B cell (primary cell): ENCODE results near the gene MEA1. TPM values are rescaled to one million over a fixed set of nuclear protein-coding genes. Genes with fewer than 3 reads are reported as not detected.

ENCODE experiments used
- ATAC-seq: fragments of 200-7000 bp; cut with Tn5 transposase; one replicate; pipeline ENCODE4 v1.10.0; 2021; ENCODE audit warnings: low read depth, mild to moderate bottlenecking, moderate number of reproducible peaks, moderate library complexity
- CTCF ChIA-PET: fragments of 350-600 bp; sonication (Branson Sonifier 250); formaldehyde crosslinking; loops from one replicate; lab custom pipeline; 2021; ENCODE audit warnings: antibody characterized with exemption, inconsistent platforms; lab: Charles Lee
- POLR2A ChIA-PET: fragments of 350-600 bp; sonication (Branson Sonifier 250); formaldehyde crosslinking; loops from one replicate; lab custom pipeline; 2021; ENCODE audit warnings: antibody characterized with exemption; lab: Charles Lee
- DNase-seq: peaks from one replicate; pipeline ENCODE4 v3.0.0; 2013
- H2AFZ ChIP-seq: 2 replicates; pipeline ENCODE4 v1.6.1; 2012; ENCODE audit warnings: mild to moderate bottlenecking, low read depth, low read length; ENCODE audit not compliant: insufficient read depth, poor library complexity, severe bottlenecking
- H3K27ac ChIP-seq, 2 donors: 1 replicate in 1 of 2; 2 replicates in 1 of 2; pipeline ENCODE4 v1.5.1; 2012 to 2013; ENCODE audit warnings: low read length in 2 of 2, mild to moderate bottlenecking in 2 of 2, moderate library complexity in 1 of 2
- H3K27me3 ChIP-seq, 4 experiments: fragments of 200-600 bp in 1 of 4; sonication (generic) in 1 of 4; replicated peaks in 1 of 4; 1 replicate in 2 of 4; 2 replicates in 2 of 4; pipeline versions ENCODE4 v1.6.1 to v1.7.0; 2013 to 2016; ENCODE audit warnings: low read length in 3 of 4, mild to moderate bottlenecking in 2 of 4, mixed read lengths in 1 of 4, moderate library complexity in 1 of 4; ENCODE audit not compliant: insufficient read depth in 4 of 4, control insufficient read depth in 3 of 4; ENCODE audit errors: control extremely low read depth in 1 of 4
- H3K36me3 ChIP-seq, 2 experiments: replicated peaks in 1 of 2; 1 replicate in 1 of 2; 2 replicates in 1 of 2; pipeline versions ENCODE4 v1.6.1 to v1.7.1; 2013; ENCODE audit warnings: low read length in 1 of 2; ENCODE audit not compliant: insufficient read depth in 2 of 2, control insufficient read depth in 1 of 2; ENCODE audit errors: control extremely low read depth in 1 of 2, extremely low read depth in 1 of 2
- H3K4me1 ChIP-seq, 2 donors: fragments of 200-600 bp in 1 of 2; sonication (generic) in 1 of 2; 1 replicate in 1 of 2; 2 replicates in 1 of 2; pipeline versions ENCODE4 v1.5.1 to v1.6.1; 2013 to 2017; ENCODE audit warnings: low read length in 2 of 2; ENCODE audit not compliant: control insufficient read depth in 2 of 2, insufficient read depth in 2 of 2
- H3K4me2 ChIP-seq: replicated peaks from 2 replicates; pipeline ENCODE3; 2012; ENCODE audit warnings: mild to moderate bottlenecking, low read depth, low read length; ENCODE audit not compliant: poor library complexity, severe bottlenecking
- H3K4me3 ChIP-seq, 5 experiments: fragments of 200-600 bp in 1 of 5; sonication (generic) in 1 of 5; 1 replicate in 3 of 5; 2 replicates in 2 of 5; pipeline versions ENCODE4 v1.5.1 to v1.7.0; 2011 to 2016; ENCODE audit warnings: low read length in 4 of 5, mild to moderate bottlenecking in 4 of 5, low read depth in 2 of 5, control low read depth in 1 of 5, moderate library complexity in 1 of 5; ENCODE audit not compliant: insufficient read depth in 1 of 5; ENCODE audit errors: control extremely low read depth in 1 of 5, extremely low read depth in 1 of 5
- H3K79me2 ChIP-seq: fragments of 200-600 bp; sonication (generic); one replicate; pipeline ENCODE4 v1.6.0; 2016; ENCODE audit warnings: low read length; ENCODE audit not compliant: control insufficient read depth, insufficient read depth
- H3K9ac ChIP-seq: fragments of 200-600 bp; sonication (generic); 2 replicates; pipeline ENCODE4 v1.6.1; 2017; ENCODE audit warnings: mild to moderate bottlenecking, low read length, moderate library complexity
- H3K9me3 ChIP-seq, 3 donors: one replicate each; pipeline versions ENCODE4 v1.6.1 to v1.7.1; 2013; ENCODE audit warnings: low read length in 2 of 3; ENCODE audit not compliant: control insufficient read depth in 2 of 3, insufficient read depth in 1 of 3; ENCODE audit errors: control extremely low read depth in 1 of 3
- H4K20me1 ChIP-seq: 2 replicates; pipeline ENCODE4 v1.6.0; 2012; ENCODE audit warnings: mild to moderate bottlenecking, low read length; ENCODE audit not compliant: insufficient read depth, control insufficient read depth, poor library complexity, severe bottlenecking
- H3K27ac Mint-ChIP-seq: one replicate; pipeline ENCODE4 v1.8.0; 2021; ENCODE audit warnings: mixed read lengths
- H3K27me3 Mint-ChIP-seq: one replicate; pipeline ENCODE4 v1.8.0; 2021; ENCODE audit warnings: mixed read lengths
- H3K4me1 Mint-ChIP-seq: one replicate; pipeline ENCODE4 v1.8.0; 2021; ENCODE audit warnings: mixed read lengths
- H3K4me3 Mint-ChIP-seq: one replicate; pipeline ENCODE4 v1.8.0; 2021; ENCODE audit warnings: mixed read lengths
- H3K9me3 Mint-ChIP-seq: one replicate; pipeline ENCODE4 v1.8.0; 2022; ENCODE audit warnings: mixed read lengths; ENCODE audit not compliant: insufficient read depth
- EZH2 ChIP-seq: IDR thresholded peaks from 2 replicates; pipeline ENCODE4 v1.6.1; 2012; ENCODE audit warnings: borderline replicate concordance, low read depth, mild to moderate bottlenecking, moderate library complexity, low read length; ENCODE audit not compliant: insufficient read depth, poor library complexity, severe bottlenecking
- WGBS: methylation state at CpG from one replicate; pipeline ENCODE4 v1.1.5; 2013; ENCODE audit warnings: missing lambda C conversion rate; ENCODE audit not compliant: insufficient coverage; 5-methylcytosine and 5-hydroxymethylcytosine counted together
- intact Hi-C: fragments of 100-400 bp; cut with micrococcal nuclease; formaldehyde crosslinking; loops from one replicate; pipeline ENCODE4 v1.10.0; 2022
- polyA plus RNA-seq: library from polyadenylated mRNA; depleted of rRNA; stranded (reverse); fragments of >200 nt; gene quantifications from 2 replicates; pipeline ENCODE4 v1.2.3, GENCODE V29; 2012
- total RNA-seq, 2 donors: library from RNA; stranded (reverse); fragments of 120-200 nt in 1 of 2; gene quantifications; 1 replicate in 1 of 2; 2 replicates in 1 of 2; pipeline versions ENCODE4 v1.2.3 to v1.2.4, GENCODE V29; 2013 to 2022
- TF ChIP-seq, protein P1 (sequence below): fragments of 200-600 bp; IDR thresholded peaks from one replicate; pipeline ENCODE4 v1.8.0; 2022; ENCODE audit warnings: antibody characterized with exemption, mild to moderate bottlenecking

The MEA1 gene
- total and polyA plus RNA-seq, 2 donors (not counting 1 experiment from before 2014, with no cell fraction given): 35.7 to 36.7 TPM

DNA sequence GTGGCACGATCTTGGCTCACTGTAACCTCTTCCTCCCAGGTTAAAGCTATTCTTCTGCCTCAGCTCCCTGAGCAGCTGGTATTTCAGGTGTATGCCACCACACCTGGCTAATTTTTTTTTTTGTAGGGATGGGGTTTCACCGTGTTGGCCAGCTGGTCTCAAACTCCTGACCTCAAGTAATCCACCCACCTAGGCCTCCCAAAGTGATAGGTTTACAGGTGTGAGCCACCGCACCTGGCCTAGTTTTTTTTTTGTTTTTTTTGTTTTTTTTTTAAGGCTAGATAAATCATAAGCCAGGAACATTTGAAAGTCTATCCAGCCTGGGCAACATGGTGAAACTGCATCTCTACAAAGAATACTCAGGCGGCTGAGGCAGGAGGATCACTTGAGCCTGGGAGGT, 18.6 kb upstream of the MEA1 start:
- 92% methylated on average over 1 of the region's 4 CpGs for WGBS
- no peaks in the 10 kb centered on the region for H3K4me1 Mint-ChIP-seq
- no peaks in the 10 kb centered on the region for H3K9me3 ChIP-seq
- TF ChIP-seq, protein P1, sequence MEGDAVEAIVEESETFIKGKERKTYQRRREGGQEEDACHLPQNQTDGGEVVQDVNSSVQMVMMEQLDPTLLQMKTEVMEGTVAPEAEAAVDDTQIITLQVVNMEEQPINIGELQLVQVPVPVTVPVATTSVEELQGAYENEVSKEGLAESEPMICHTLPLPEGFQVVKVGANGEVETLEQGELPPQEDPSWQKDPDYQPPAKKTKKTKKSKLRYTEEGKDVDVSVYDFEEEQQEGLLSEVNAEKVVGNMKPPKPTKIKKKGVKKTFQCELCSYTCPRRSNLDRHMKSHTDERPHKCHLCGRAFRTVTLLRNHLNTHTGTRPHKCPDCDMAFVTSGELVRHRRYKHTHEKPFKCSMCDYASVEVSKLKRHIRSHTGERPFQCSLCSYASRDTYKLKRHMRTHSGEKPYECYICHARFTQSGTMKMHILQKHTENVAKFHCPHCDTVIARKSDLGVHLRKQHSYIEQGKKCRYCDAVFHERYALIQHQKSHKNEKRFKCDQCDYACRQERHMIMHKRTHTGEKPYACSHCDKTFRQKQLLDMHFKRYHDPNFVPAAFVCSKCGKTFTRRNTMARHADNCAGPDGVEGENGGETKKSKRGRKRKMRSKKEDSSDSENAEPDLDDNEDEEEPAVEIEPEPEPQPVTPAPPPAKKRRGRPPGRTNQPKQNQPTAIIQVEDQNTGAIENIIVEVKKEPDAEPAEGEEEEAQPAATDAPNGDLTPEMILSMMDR: no peak
- no peak for TF ChIP-seq EZH2
- H3K27ac Mint-ChIP-seq: no peak overlapping the region
- no peak for ATAC-seq
- no peaks in the 10 kb centered on the region for H3K79me2 ChIP-seq
- H3K4me1 ChIP-seq: no peaks in the 10 kb centered on the region
- no peak overlapping the region for H3K4me3 Mint-ChIP-seq
- ChIA-PET POLR2A (interaction anchor here (0.6 kb wide), 1 partner anchor 1503 kb away, joined by 3 read pairs; no protein-coding TSS in a partner anchor), CTCF (no interaction called here)
- no peaks in the 10 kb centered on the region for H3K27me3 Mint-ChIP-seq
- peaks cover 0 to 37% of the 10 kb centered on the region in 2 experiments for H3K36me3 ChIP-seq
- H3K9ac ChIP-seq: no peak overlapping the region
- H3K4me2 ChIP-seq: no peak overlapping the region
- intact Hi-C loops: no loop called here
- no peaks in the 10 kb centered on the region for H3K9me3 Mint-ChIP-seq
- no peak overlapping the region for H3K27ac ChIP-seq
- no peak for DNase-seq
- no peak overlapping the region for H3K4me3 ChIP-seq
- no peak overlapping the region for H2AFZ ChIP-seq
- H3K27me3 ChIP-seq: no peaks in the 10 kb centered on the region
- H4K20me1 ChIP-seq: no peaks in the 10 kb centered on the region

DNA sequence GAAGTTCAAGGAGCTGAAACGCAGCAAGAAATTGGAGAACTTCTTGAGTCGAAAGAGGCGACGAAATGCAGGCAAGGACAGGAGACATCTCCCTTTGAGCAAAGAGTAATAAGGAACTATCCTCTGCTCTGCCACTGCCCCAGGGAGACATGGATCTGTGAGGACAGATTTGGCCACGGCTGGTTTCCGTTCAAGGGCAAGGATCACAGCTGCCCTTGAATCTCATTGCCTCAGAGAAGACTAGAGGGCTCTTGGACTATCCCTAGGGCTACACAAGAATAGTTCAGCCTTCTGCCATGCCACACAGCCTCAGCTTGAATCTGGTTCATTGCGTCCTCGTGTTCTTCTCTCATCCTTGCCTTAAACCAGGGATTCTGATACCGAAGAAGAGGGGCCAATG, 15.4 kb upstream of the MEA1 start:
- no peak overlapping the region for H3K27ac ChIP-seq
- peaks cover 0 to 1% of the 10 kb centered on the region in 2 donors for H3K4me1 ChIP-seq
- ChIA-PET CTCF (interaction anchor here (1.0 kb wide), 1 partner anchor 10 kb away, joined by 3 read pairs; no protein-coding TSS in a partner anchor), POLR2A (no interaction called here)
- no peak overlapping the region for H3K4me3 Mint-ChIP-seq
- DNase-seq (no peak), ATAC-seq (no peak)
- no peaks in the 10 kb centered on the region for H3K79me2 ChIP-seq
- H3K9me3 ChIP-seq: no peaks in the 10 kb centered on the region
- over 99% methylated on average over 9 of the region's 9 CpGs for whole genome bisulfite sequencing
- TF ChIP-seq, protein P1: no peak
- no peak for TF ChIP-seq EZH2
- H4K20me1 ChIP-seq: peaks cover 5% of the 10 kb centered on the region
- intact Hi-C loops: no loop called here
- no peak overlapping the region for H3K9ac ChIP-seq
- H3K4me3 ChIP-seq: no peak overlapping the region
- H2AFZ ChIP-seq: no peak overlapping the region
- no peaks in the 10 kb centered on the region for H3K27me3 Mint-ChIP-seq
- H3K4me1 Mint-ChIP-seq: peaks cover 6% of the 10 kb centered on the region
- H3K27me3 ChIP-seq: no peaks in the 10 kb centered on the region
- H3K9me3 Mint-ChIP-seq: no peaks in the 10 kb centered on the region
- no peak overlapping the region for H3K27ac Mint-ChIP-seq
- H3K36me3 ChIP-seq: peaks cover 0 to 61% of the 10 kb centered on the region in 2 experiments
- H3K4me2 ChIP-seq: no peak overlapping the region
